HG02840 (cell line): ENCODE data around the gene TRIM38.
"Not testable (repeated sequence)": the region's sequence is repeated elsewhere in the genome, so short reads cannot be mapped to it uniquely, and the experiment has no call there.

Source experiments
- ATAC-seq: cut with Tn5 transposase; IDR thresholded peaks from one replicate; pipeline ENCODE4 v1.9.1; 2021; ENCODE audit warnings: mild to moderate bottlenecking, moderate library complexity, moderate number of reproducible peaks; ENCODE audit not compliant: unreplicated experiment, low FRiP score

TRIM38 gene

DNA sequence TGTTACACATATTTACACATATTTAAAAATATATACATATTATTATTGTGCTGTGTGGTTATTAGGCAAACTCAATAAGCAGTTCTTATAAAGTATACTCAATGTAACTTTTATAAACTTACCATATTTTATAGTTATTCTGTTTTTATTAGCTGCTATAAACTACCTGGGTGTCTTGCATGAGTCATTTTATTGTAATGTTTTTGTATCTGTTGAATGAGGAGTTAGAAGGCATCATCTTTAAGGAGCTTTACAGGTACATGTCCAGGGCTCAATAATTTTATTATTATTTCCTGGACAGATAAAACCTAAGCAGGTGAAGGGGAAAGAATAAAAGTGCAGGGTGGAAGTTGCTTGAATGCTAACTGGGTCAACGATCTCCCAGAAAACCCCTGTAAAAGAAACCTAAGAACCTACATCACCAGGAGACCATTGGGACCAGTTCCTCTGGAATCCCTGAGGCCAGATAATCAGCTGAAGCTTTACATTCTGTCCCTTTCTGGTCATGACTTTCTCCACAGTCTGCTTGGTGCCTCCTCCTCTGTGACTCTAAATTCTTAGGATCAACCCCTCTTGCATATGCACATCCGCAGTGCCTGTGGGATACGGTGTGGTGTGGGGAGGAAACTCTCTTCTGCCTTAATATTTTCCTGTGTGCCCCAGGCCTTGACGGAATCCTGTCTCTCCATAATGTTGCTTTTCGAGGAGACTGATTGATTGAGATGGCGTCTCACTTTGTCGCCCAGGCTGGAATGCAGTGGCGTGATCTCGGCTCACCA lies 38.0 kb downstream of the TRIM38 start:
- ATAC-seq = no peak

DNA sequence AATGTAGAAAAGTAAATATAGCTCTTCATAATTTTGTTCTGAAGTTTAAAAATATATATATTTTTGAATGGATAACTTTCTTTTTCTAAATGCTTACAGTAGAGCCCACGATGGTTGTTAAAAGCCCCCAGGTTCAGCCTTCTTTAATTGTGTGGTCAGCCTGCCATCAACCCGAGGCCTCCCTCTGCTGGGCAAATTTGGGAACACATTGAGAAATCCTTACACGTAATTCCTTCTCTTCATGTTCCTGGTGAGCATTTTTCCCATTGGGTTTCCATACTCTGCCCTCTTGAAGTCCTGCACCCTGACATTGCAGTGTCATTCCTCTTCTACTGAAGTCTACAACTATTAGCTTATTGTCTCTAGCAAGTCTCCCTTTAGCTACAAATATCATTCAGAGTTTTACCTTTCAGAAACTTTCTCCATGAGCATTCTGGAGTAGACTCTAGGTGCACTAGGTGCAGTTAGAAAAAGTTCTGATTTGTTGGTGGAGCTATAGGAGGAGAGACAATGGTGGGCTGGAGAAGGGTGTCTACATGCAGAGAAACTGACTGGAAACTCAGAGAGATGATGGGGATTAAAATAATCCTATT lies 40.6 kb downstream of the TRIM38 start:
- ATAC-seq = no peak

DNA sequence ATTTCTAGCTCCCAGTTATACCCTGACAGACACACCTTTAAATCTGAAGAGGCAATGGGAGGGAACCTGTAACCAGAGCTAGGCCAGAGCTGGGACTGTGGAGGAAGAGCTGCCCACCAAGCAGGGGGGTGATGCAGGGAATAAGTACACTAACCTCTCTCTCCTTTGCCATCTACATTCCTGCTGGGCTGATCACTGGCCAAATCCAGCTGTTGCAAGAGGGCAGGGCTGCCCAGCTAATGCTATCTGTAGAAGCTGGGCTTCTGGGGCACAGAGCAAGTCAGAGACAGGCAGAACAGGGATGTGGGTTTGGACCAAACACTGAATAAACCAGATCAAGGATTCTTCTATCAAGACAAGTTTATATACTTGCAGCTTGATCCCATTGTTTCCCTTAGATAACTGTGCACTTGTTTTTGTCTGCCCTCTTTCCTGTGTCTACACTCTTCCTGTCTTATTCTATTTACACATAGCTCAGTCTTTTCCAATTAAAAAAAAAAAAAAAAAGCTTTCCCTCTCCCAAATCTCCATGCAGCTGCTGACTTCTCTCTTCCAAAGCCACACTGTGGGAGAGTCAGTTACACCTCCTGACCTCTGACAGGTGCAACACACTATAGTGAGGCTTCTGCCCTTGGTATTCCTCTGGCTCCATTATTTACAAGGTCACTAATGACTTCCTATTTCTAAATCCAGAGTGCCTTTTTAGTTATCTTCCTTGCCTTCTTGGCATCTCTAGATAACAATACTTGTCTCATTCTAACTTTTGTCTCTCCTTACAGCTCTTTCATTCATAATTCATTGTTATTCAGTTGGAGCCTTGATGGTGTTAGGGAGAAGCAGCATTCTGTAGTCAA lies 43.7 kb downstream of the TRIM38 start:
- ATAC-seq = no peak

DNA sequence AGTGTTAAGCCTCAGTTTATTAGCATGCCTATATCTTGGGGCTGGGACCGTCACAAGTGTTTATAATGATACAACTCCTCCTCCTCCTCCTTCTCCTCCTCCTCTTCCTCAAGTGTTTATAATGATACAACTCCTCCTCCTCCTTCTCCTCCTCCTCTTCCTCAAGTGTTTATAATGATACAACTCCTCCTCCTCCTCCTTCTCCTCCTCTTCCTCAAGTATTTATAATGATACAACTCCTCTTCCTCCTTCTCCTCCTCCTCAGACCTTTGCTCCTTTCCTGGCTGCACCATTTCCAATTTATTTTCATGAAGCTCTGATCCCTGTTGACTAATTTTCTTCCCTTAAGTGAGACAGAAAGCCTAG lies 44.3 kb downstream of the TRIM38 start:
- ATAC-seq = not testable (repeated sequence)

DNA sequence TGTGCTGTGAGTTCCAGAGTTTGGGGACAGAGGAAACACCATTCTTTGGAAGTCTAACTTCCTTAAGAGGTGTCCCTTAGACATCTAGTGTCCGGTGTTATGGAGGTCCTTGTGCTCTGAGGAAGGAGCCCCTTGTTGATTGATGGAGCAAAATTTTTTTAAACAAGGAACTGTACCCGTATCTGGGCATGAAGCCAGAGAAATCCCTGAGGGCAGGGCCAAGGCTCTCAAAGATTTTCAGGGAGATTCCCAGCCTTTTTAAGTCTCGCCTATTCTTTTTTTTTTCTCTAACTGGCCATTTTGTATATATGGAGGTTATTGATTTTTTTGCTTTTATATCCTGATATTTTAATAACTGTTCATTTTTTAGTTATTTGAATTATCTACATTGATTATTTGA lies 45.9 kb downstream of the TRIM38 start:
- ATAC-seq = no peak

DNA sequence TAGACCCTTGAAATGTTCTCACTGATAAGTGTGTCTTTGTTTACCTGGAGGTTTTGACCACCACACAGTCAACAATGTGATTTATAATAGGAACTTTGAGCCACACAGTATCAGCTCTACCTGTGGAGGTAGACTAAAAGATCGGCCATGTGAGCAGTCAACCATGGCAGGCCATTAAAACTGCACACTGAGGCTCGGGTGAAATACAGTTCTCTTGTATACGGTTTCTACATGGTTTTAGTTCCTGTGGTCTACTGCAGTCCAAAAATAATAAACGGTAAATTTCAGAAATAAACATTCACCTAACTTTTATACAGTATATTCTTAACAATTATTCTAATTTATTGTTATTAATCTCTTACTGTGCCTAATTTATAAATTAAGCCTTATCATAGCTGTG lies 47.2 kb downstream of the TRIM38 start:
- no peak for ATAC-seq

DNA sequence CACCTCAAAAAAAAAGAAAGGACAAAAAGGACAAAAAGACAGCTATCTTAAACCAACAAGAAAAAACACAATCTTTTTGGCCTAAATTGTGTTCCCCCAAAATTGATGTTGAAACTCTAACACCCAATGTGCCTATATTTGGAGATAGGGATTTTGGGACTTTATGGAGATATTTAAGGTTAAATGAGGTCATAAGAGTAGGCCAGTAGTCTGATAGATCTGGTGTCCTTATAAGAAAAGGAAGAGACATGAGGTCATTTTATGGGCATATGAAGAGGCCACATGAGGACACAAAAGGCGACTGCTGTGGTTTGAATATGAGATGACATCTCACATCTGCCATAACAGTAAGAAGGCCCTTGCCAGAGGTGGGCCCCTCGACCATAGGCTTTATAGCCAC lies 49.5 kb downstream of the TRIM38 start:
- no peak for ATAC-seq

DNA sequence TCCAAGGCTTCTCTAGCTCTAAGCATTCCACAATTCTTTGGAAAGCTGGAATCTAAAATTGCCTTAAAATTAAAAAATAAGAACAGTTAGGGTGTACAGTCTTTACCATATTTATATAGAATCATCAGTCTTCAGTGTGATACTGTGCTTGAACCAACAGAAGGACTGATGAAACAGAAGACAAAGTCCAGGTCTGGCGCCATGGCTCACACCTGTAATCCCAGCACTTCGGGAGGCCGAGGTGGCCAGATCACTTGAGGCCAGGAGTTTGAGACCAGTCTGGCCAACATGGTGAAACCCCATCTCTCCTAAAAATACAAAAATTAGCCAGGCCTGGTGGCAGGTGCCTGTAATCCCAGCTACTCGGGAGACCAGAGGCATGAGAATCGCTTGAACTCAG lies 51.8 kb downstream of the TRIM38 start:
- not testable (repeated sequence) for ATAC-seq

DNA sequence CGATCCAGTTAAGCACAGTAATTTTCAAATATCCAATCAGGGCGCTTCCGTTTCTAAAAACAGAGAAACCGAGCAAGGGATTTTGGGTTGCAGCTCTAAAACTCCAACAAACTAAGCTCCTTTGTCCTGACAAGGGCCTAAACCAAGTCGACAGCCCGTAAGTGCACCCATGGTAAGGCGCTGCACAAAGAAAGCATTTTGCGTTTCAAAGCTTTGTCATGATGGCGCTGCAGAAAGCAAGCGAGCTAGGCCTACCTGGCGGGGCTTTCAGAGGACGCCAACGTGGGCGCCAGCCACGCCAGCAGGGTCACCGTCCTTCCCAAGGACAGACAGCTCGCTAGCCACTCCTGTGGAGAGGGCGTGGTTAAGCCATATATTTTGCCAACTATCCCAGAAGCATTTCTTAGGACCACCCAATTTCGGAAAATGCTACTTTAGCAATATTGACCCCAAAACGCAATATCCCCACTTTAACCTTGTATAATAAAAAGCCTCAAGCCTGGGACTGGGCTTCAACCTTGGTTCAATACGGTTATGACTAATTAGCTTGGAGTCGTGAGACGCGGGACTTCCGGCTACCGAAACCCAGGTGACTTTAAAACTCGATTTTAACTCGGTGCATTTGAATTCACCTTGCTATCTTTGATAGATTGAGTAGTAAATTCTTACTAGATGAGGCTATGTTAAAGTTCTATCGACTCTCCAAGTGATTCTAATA lies 53.8 kb downstream of the TRIM38 start:
- no peak for ATAC-seq

DNA sequence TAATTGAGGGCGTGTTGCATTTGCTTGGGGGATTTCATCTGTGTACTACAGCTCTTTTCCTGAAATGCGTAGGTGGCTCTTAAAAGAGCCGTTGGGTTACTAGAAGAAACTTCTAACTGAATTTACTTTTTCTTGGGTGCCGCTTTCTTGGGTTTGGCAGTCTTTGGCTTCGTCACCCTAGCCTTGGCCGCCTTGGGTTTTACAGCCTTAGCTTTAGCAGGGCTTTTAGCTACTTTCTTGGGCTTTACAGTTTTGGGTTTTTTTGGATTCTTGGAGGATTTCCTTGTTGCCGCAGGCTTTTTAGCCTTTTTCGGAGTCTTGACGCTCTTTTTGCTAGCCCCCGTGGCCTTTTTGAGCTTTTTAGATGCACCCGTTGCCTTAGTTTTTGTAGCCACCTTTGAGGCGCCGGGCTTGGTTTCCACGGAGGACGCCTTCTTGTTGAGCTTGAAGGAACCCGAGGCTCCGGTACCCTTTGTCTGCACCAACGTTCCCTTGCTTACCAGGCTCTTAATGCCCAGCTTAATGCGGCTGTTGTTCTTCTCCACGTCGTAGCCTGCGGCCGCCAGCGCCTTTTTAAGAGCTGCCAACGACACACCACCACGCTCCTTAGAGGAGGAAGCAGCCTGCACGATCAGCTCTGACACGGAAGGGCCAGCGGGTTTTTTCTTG lies 54.5 kb downstream of the TRIM38 start:
- no peak for ATAC-seq

DNA sequence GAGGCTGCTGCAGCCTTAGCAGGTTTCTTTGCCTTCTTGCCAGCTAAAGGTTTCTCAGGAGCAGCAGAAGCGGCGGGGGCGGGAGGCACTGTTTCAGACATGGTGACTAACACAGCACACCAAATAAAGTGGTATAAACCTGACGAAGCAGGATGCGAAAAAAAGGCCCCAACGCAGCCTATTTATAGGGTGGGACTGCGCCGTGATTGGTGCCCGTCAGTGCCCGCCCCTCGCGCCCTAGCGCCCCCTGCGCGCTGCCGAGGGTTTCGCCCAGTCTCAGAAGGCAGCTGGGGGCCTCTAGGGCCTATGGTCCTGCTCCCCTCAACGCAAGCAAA lies 55.0 kb downstream of the TRIM38 start:
- no peak for ATAC-seq

DNA sequence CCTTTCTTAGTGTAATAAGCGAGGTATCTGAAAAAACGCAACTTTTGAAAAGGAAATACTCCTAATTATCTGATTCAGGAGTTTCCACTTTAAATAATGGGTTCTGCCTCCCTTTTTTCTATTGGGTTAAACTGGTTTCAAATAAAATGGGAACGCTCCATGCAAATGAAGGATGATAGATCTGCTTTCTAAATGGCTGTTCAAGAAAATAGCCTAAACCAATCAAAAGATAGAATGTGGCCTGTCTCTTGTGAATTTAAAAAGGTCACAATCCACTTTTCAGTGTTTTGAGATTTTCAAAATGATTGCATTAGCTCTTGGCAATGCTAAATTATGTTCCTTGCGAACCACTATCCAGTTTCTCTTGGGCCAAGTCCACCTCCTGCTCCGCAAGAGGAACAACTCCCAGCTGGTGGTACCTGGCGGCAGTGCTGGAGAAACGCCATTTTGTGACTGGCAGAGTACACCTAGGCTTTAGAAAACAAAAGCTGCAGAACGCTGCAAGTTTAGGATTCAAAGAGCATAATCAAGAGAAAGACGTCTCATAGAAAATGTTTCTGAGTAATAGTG lies 56.7 kb downstream of the TRIM38 start:
- no peak for ATAC-seq

DNA sequence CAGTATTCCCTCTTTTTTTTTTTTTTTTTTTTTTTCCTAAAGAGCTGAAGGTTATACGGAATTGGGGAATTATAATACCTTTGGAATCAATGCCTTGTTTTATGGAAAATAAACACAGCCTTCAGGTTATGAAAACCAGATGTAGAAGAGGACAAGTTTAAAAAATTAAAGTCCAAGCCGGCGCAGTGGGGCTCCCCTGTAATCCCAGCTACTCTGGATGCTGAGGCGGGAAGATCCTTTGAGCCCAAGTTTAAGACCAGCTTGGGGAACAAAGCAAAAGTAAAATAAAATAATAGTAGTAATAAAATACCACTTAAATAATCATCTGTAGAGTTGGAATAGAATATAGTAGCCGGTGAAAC lies 57.3 kb downstream of the TRIM38 start:
- no peak for ATAC-seq

DNA sequence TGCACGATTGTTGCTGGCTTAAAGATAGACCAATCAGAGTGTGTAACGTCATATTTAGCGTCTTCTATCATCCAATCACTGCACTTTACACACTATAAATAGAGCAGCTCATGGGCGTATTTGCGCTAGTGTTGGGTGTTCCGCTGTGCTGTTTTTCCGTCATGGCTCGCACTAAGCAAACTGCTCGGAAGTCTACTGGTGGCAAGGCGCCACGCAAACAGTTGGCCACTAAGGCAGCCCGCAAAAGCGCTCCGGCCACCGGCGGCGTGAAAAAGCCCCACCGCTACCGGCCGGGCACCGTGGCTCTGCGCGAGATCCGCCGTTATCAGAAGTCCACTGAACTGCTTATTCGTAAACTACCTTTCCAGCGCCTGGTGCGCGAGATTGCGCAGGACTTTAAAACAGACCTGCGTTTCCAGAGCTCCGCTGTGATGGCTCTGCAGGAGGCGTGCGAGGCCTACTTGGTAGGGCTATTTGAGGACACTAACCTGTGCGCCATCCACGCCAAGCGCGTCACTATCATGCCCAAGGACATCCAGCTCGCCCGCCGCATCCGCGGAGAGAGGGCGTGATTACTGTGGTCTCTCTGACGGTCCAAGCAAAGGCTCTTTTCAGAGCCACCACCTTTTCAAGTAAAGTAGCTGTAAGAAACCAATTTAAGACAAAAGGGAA lies 57.9 kb downstream of the TRIM38 start:
- peak; percentile 56 for ATAC-seq

DNA sequence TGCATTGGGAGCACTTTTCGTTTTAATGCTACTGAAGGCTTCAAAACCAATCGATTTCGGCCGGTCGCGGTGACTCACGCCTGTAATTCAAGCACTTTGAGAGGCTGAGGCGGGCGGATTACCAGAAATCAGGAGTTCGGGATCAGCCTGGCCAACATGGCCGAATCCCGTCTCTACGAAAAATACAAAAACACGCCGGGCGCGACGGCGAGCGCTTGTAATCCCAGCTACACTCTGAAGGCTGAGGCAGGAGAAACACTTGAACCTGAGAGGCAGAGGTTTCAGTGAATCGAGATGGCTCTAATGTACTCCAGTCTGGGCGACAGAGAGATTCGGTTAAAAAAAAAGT lies 58.4 kb downstream of the TRIM38 start:
- peak; percentile 2 for ATAC-seq

DNA sequence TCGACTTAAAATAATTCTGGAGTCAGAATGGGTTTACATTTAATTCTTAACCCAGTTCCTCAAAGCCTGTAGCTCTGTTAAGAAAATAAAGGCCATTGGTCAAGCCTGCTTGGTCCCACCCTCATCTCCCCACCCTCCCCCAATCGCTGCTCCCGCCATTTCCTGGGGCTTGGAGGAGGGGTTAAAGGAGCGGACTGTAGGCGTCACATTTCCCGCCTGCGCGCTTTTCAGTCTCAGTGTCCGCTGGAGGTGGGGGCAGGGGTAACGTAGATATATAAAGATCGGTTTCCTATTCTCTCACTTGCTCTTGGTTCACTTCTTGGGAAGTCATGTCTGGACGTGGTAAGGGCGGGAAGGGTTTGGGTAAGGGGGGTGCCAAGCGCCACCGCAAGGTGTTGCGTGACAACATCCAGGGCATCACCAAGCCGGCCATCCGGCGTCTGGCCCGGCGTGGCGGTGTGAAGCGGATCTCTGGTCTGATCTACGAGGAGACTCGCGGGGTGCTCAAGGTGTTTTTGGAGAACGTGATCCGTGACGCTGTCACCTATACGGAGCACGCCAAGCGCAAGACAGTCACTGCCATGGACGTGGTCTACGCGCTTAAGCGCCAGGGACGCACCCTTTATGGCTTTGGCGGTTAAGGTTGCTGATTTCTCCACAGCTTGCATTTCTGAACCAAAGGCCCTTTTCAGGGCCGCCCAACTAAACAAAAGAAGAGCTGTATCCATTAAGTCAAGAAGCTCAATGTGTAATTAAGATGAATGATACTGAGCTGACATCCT lies 58.9 kb downstream of the TRIM38 start:
- ATAC-seq = peak; percentile 48

DNA sequence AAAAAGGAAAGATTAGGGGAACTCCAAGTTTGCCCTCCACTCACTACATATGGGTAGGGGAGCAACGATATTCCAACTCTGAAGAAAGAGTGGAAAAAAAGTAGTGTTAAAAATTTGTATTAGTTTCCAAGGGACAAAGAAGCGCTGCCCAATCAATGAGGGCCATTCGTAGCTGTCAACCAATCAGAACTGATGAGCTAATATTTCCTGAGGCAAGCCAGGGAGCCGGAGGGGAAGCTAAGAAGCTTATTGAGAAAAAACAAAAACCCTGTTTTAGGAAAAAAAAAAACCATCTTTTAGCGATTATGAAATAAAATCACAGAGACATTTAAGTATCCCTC lies 59.5 kb downstream of the TRIM38 start:
- peak; percentile 22 for ATAC-seq

DNA sequence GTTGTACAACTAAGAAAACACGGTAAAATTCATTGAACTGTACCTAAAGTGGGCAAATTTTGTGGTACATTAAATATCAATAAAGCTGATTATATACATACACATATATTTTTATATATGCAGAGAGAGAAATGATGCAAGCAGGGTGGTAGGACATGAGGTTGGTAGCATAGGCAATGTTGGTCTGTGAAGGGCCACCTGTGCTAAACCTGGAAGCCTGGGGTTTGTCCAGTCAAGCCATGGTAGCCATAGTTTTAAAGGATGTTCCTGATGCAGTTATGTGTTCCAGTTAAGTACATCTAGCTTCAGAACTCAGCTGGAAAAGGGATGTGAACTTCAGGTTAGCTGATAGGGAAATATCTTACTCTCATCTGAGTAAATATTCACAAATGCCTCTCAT lies 60.1 kb downstream of the TRIM38 start:
- ATAC-seq = no peak

DNA sequence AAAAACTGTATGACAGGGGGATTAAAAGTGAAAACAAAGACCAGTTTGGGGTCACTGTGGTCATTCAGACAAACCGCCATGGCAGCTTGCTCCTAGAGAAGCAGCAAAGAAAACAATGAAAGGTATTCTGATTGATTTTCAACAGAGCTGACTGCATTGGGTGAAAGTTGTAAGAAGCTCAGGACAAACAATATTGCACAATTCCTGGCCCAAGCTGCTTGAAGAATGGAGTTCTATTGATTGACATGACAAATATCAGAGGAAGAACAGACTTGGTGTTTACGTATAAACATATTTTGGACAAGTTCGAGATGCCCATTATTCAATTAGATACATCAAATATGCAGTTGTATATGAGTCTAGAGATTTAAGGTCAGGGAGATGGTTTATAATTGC lies 62.0 kb downstream of the TRIM38 start:
- ATAC-seq = no peak
